OCI-LY7 (cell line): ENCODE measurements around the gene IQSEC1. TPM values are rescaled to one million over a fixed set of nuclear protein-coding genes. Genes with fewer than 3 reads are reported as not detected.

Experiments
- BruUV-seq: library from RNA; stranded (reverse); fragments of 400-500 nt; replicated peaks from 2 replicates; lab custom pipeline; 2021; lab: Mats Ljungman, UMichigan
- CTCF ChIA-PET: fragments of 300-600 bp; sonication (Branson Sonifier 250); formaldehyde crosslinking; loops from one replicate; lab custom pipeline; 2022; ENCODE audit warnings: antibody characterized with exemption; ENCODE audit not compliant: unreplicated experiment; lab: Charles Lee
- POLR2A ChIA-PET: fragments of 300-600 bp; sonication (Branson Sonifier 250); formaldehyde crosslinking; loops from one replicate; lab custom pipeline; 2022; ENCODE audit warnings: antibody characterized with exemption; lab: Charles Lee
- DNase-seq: peaks from one replicate; pipeline ENCODE4 v3.0.0-alpha.2; 2015; ENCODE audit warnings: low spot score
- H2AFZ ChIP-seq: fragments of 200-600 bp; sonication (generic), shearing (Covaris generic); 2 replicates; pipeline ENCODE4 v1.6.1; 2014; ENCODE audit warnings: mild to moderate bottlenecking, antibody characterized with exemption, low read length, moderate library complexity
- H3K27ac ChIP-seq: fragments of 200-600 bp; sonication (generic); 2 replicates; pipeline ENCODE4 v1.5.1; 2014; ENCODE audit warnings: mixed run types, low read depth, mild to moderate bottlenecking, moderate library complexity, low read length, inconsistent platforms; ENCODE audit not compliant: poor library complexity, severe bottlenecking
- H3K36me3 ChIP-seq: fragments of 200-600 bp; sonication (generic); 2 replicates; pipeline ENCODE4 v1.6.1; 2014; ENCODE audit warnings: mild to moderate bottlenecking, antibody characterized with exemption, low read length, moderate library complexity, mixed read lengths; ENCODE audit not compliant: insufficient read depth
- H3K4me1 ChIP-seq: fragments of 200-600 bp; sonication (generic); 2 replicates; pipeline ENCODE4 v1.5.1; 2014; ENCODE audit warnings: mild to moderate bottlenecking, low read length; ENCODE audit not compliant: insufficient read depth, poor library complexity, severe bottlenecking
- H3K4me2 ChIP-seq: fragments of 200-600 bp; sonication (generic); 2 replicates; pipeline ENCODE4 v1.6.1; 2014; ENCODE audit warnings: mild to moderate bottlenecking, low read length
- H3K4me3 ChIP-seq: fragments of 200-600 bp; sonication (generic); 2 replicates; pipeline ENCODE4 v1.5.1; 2014; ENCODE audit warnings: mild to moderate bottlenecking, low read depth, low read length; ENCODE audit not compliant: poor library complexity, severe bottlenecking
- H3K79me2 ChIP-seq: fragments of 200-600 bp; sonication (generic); 2 replicates; pipeline ENCODE4 v1.6.1; 2016; ENCODE audit warnings: low read depth, mild to moderate bottlenecking, low read length, moderate library complexity, mixed read lengths; ENCODE audit not compliant: insufficient read depth
- H3K9me2 ChIP-seq: fragments of 200-600 bp; sonication (generic); 2 replicates; pipeline ENCODE4 v1.6.1; 2016; ENCODE audit warnings: mild to moderate bottlenecking, low read length, mixed read lengths; ENCODE audit not compliant: insufficient read depth
- H3K9me3 ChIP-seq: fragments of 200-600 bp; sonication (generic); 2 replicates; pipeline ENCODE4 v1.6.1; 2014; ENCODE audit warnings: mild to moderate bottlenecking, mixed run types, low read length, mixed read lengths
- H4K20me1 ChIP-seq: fragments of 200-600 bp; sonication (generic); 2 replicates; pipeline ENCODE4 v1.6.1; 2014; ENCODE audit warnings: mild to moderate bottlenecking, antibody characterized with exemption, low read length, moderate library complexity, mixed read lengths; ENCODE audit not compliant: insufficient read depth
- CTCF ChIP-seq: fragments of 200-600 bp; sonication (generic); conservative IDR thresholded peaks from 2 replicates; pipeline ENCODE4 v1.5.1; 2014; ENCODE audit warnings: mild to moderate bottlenecking, antibody characterized with exemption, low read length, moderate library complexity, mixed read lengths
- EZH2phosphoT487 ChIP-seq: fragments of 200-600 bp; sonication (generic); IDR thresholded peaks from 2 replicates; pipeline ENCODE4 v1.6.1; 2018; ENCODE audit warnings: low read depth, borderline replicate concordance, mild to moderate bottlenecking, mixed run types, antibody characterized with exemption, low read length, moderate library complexity, mixed read lengths
- intact Hi-C: fragments of 100-400 bp; cut with micrococcal nuclease; formaldehyde crosslinking; loops from one replicate; pipeline ENCODE4 v1.10.0; 2022; ENCODE audit not compliant: unreplicated experiment
- total RNA-seq, 2 experiments: library from RNA; depleted of rRNA in 1 of 2; stranded (reverse); fragments of >200 nt in 1 of 2; shearing (Covaris generic) in 1 of 2; gene quantifications; 2 replicates each; pipeline ENCODE4 v1.2.3, GENCODE V29; 2014 to 2022

IQSEC1 gene
- total RNA-seq, 2 experiments from 2014 or later: 25.2 to 70.1 TPM

GRCh38 chr3:13107661-13108060 is 34.4 kb upstream of the IQSEC1 start:
- Histone ChIP-seq H3K36me3 (no peaks in the 10 kb centered on the region), H4K20me1 (no peaks in the 10 kb centered on the region), H3K9me3 (no peaks in the 10 kb centered on the region), H3K4me2 (no peak overlapping the region), H3K4me3 (no peak overlapping the region), H3K79me2 (no peaks in the 10 kb centered on the region), H3K9me2 (no peaks in the 10 kb centered on the region), H3K27ac (no peak overlapping the region), H2AFZ (no peak overlapping the region), H3K4me1 (peaks cover 28% of the 10 kb centered on the region)
- ChIA-PET CTCF (no interaction called here), POLR2A (no interaction called here)
- no TSS peak for BruUV-seq
- DNase-seq: no peak
- intact Hi-C loops: no loop called here
- 0 out of 2 replicates have a peak, but pooled peaks have one; percentile 29 for TF ChIP-seq CTCF
- no peak for TF ChIP-seq EZH2phosphoT487

GRCh38 chr3:13106308-13107001 is 33.2 kb upstream of the IQSEC1 start:
- TF ChIP-seq EZH2phosphoT487 (no peak), CTCF (no peak)
- Histone ChIP-seq H3K9me3 (no peaks in the 10 kb centered on the region), H3K4me3 (no peak overlapping the region), H3K9me2 (no peaks in the 10 kb centered on the region), H3K4me1 (peaks cover 16% of the 10 kb centered on the region), H3K27ac (no peak overlapping the region), H2AFZ (no peak overlapping the region), H3K36me3 (no peaks in the 10 kb centered on the region), H3K79me2 (no peaks in the 10 kb centered on the region), H3K4me2 (no peak overlapping the region), H4K20me1 (no peaks in the 10 kb centered on the region)
- DNase-seq: no peak
- intact Hi-C loops: no loop called here
- no TSS peak for BruUV-seq
- ChIA-PET CTCF (interaction anchor here (0.6 kb wide), 1 partner anchor 68 kb away, joined by 3 read pairs; no protein-coding TSS in a partner anchor), POLR2A (no interaction called here)

- Histone ChIP-seq H3K9me2 (no peaks in the 10 kb centered on the region), H3K4me2 (no peak overlapping the region), H3K4me3 (no peak overlapping the region), H4K20me1 (no peaks in the 10 kb centered on the region), H3K9me3 (no peaks in the 10 kb centered on the region), H3K79me2 (no peaks in the 10 kb centered on the region), H3K27ac (no peak overlapping the region), H3K4me1 (peaks cover 10% of the 10 kb centered on the region), H2AFZ (no peak overlapping the region), H3K36me3 (no peaks in the 10 kb centered on the region)
- BruUV-seq: no TSS peak
- no peak for TF ChIP-seq EZH2phosphoT487
- peak; percentile 48; the same call in 1 of the 2 replicates for TF ChIP-seq CTCF
- POLR2A ChIA-PET: no interaction called here
- intact Hi-C loops: no loop called here
- CTCF ChIA-PET: interaction anchor here (0.6 kb wide), 1 partner anchor 68 kb away, joined by 3 read pairs; no protein-coding TSS in a partner anchor
- DNase-seq: no peak
Observed at GRCh38 chr3:13105896-13106250, 32.6 kb upstream of the IQSEC1 start.
